Loucy (cell line): ENCODE data around the gene XXYLT1.

Experiments
- CTCF ChIP-seq: fragments of 200-600 bp; sonication (generic); conservative IDR thresholded peaks from 2 replicates; pipeline ENCODE4 v1.5.1; 2014; ENCODE audit warnings: mild to moderate bottlenecking, antibody characterized with exemption, low read length
- EZH2phosphoT487 ChIP-seq: fragments of 200-600 bp; IDR thresholded peaks from 2 replicates; pipeline ENCODE4 v1.6.1; 2018; ENCODE audit warnings: antibody characterized with exemption, mild to moderate bottlenecking, moderate library complexity, borderline replicate concordance

- no peak for TF ChIP-seq CTCF
- TF ChIP-seq EZH2phosphoT487: no peak
Measured at GRCh38 chr3:195052939-195053338, 218.0 kb downstream of the XXYLT1 start.
